ENCODE data around the gene SIN3A. TPM values are rescaled to one million over a fixed set of nuclear protein-coding genes. Genes with fewer than 3 reads are reported as not detected.

The SIN3A gene
- total RNA-seq, 4 donors from 2014 or later = 51.4 to 146 (median 84.2) TPM

DNA sequence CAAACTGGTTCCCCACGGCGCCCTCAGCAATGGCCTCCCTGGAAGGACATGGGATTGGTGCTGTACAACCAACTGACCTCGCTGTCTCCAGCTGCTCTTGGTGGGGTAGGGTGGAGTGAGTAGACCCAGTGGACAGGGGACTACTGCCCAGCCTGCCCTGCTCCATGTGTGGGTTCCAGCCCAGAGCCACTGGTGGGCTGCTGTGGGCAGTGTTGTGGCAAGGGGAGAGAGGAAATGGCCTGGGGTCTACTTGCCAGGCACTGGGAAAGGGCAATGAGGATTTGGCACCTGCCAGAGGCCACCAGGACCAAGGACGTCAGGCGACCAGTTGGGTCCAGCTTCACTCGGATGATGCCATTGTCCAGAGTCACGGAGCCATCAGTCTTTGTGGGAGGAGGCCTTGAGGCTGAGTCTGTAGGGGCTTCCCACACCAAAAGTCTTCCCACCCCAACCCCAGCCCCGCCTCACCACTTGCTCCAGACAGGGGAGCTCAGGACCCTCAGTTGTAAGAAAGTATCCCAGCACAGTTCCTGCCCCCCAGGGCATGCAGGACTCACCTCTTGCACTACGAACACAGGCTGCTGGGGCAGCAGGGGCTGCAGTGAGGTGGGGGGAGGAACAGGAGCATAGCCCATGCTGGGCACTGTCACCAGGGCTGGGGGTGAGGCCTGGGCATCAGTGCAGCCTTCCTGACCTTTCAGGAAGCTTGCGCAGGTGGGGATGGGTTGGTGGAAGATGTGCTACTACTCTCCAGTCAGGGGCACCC is 92.5 kb downstream of the SIN3A start:
- TF ChIP-seq, protein P1, sequence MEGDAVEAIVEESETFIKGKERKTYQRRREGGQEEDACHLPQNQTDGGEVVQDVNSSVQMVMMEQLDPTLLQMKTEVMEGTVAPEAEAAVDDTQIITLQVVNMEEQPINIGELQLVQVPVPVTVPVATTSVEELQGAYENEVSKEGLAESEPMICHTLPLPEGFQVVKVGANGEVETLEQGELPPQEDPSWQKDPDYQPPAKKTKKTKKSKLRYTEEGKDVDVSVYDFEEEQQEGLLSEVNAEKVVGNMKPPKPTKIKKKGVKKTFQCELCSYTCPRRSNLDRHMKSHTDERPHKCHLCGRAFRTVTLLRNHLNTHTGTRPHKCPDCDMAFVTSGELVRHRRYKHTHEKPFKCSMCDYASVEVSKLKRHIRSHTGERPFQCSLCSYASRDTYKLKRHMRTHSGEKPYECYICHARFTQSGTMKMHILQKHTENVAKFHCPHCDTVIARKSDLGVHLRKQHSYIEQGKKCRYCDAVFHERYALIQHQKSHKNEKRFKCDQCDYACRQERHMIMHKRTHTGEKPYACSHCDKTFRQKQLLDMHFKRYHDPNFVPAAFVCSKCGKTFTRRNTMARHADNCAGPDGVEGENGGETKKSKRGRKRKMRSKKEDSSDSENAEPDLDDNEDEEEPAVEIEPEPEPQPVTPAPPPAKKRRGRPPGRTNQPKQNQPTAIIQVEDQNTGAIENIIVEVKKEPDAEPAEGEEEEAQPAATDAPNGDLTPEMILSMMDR (IDR thresholded peaks at IDR 0.05) = no peak
- no peak for TF ChIP-seq POLR2A (IDR thresholded peaks at IDR 0.05)
- H3K4me3 ChIP-seq (replicated peaks in 1 of 3) = no peak overlapping the region
- no peak overlapping the region for H3K27ac ChIP-seq
- intact Hi-C loops (cut with DNase I) = no loop called here
- no peaks in the 10 kb centered on the region for H3K4me1 ChIP-seq
- H3K27me3 ChIP-seq = no peaks in the 10 kb centered on the region
- H3K36me3 ChIP-seq = peaks cover 24 to 46% of the 10 kb centered on the region in 2 donors
- no peak for DNase-seq
- H3K9me3 ChIP-seq = no peaks in the 10 kb centered on the region
- WGBS, 2 donors = 98 to 99% methylated on average over 8 to 9 of the region's 10 CpGs

DNA sequence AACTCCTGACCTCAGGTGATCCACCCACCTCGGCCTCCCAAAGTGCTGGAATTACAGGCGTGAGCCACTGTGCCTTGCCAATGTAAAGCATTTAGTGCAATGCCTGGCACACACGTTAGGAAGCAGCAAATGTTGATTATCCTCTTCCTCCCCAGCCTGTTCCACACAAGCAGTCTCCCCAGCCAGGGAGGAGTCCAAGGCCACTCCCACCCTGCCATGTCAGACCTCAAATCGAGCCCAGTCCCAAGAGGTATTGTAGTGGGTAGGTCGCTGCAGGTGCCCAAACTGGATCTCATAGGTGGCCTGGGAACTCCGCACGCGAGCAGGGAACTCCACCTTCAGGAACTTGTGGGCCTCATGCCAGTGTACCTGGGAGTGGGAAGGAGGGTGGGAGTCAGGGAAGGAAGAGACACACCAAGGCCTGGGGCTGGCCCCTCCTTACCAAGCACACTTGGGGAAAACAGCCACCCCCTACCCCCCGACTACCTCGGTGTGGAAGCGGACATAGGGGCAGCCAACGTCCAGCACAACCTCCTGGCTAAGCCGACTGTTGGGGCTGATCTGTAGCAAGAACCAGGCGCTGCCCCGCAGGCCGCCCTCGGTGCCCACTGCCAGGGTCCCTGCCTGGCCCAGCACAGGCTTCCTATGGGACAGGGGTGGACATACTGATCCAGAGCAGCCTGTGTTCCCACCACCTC is 93.4 kb downstream of the SIN3A start:
- H3K36me3 ChIP-seq = peaks cover 24 to 43% of the 10 kb centered on the region in 2 donors
- 92 to 97% methylated on average over 8 to 13 of the region's 17 CpGs for WGBS, 2 donors
- no peak for DNase-seq

DNA sequence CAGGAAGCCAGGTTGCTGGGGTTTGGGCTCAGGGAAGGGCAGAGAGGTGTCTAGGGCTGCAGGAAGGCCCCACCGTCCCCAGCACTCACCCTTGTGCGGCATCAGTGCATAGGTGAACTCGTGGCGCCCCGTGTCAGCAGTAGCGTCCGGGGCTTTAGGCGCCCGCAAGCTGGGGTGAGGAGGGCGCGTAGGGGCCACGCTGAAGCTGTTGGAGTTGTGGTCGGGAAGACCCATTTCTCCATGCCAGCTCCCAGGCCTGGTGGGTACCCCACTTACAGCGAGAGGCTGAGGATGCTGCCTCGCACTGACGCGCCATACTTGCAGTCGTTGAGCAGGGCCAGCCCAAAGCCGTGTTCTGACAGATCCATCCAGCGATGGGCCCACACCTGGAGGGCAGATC is 95.0 kb downstream of the SIN3A start:
- Histone ChIP-seq H3K27ac (no peak overlapping the region), H3K36me3 (peaks cover 24 to 33% of the 10 kb centered on the region in 2 donors), H3K4me1 (no peaks in the 10 kb centered on the region), H3K27me3 (no peaks in the 10 kb centered on the region), H3K9me3 (no peaks in the 10 kb centered on the region), H3K4me3 (replicated peaks in 1 of 3) (no peak overlapping the region)
- intact Hi-C loops (cut with DNase I) = no loop called here
- WGBS, 2 donors = 96 to 97% methylated on average over 14 to 19 of the region's 20 CpGs
- no peak for TF ChIP-seq POLR2A (IDR thresholded peaks at IDR 0.05)
- TF ChIP-seq, protein P1 (IDR thresholded peaks at IDR 0.05) = no peak
- DNase-seq = no peak

More for the DNA sequence above, 93.4 kb downstream of the SIN3A start:
- Histone ChIP-seq H3K4me1 (no peaks in the 10 kb centered on the region), H3K27me3 (no peaks in the 10 kb centered on the region), H3K9me3 (no peaks in the 10 kb centered on the region), H3K27ac (no peak overlapping the region), H3K4me3 (replicated peaks in 1 of 3) (no peak overlapping the region)
- intact Hi-C loops (cut with DNase I) = no loop called here
- TF ChIP-seq POLR2A (IDR thresholded peaks at IDR 0.05) = no peak
- TF ChIP-seq, protein P1 (IDR thresholded peaks at IDR 0.05) = no peak

DNA sequence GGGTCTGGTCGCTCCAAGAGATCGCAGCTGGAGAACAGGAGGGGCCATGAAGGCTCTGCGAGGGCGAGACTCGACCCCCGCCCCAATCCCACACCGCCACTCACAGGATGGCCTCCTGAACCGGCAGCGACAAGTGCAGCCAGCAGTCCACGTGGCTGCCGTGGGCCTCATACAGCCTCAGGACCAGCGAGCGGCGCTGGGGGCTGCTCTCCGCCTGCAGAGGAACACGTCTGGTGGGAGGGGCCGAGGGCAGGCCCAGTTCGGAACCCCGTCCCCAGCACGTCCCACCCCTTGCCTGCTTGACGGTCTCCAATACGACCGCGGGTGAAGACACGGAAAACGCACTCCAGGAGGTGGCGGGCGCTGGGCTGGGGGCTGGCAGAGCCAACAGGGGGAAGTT is 95.5 kb downstream of the SIN3A start:
- TF ChIP-seq, protein P1 (IDR thresholded peaks at IDR 0.05) = no peak
- no peak for TF ChIP-seq POLR2A (IDR thresholded peaks at IDR 0.05)
- H3K9me3 ChIP-seq = no peaks in the 10 kb centered on the region
- WGBS, 2 donors = 82 to 93% methylated on average over 13 to 18 of the region's 28 CpGs
- peaks cover 20 to 28% of the 10 kb centered on the region in 2 donors for H3K36me3 ChIP-seq
- no peak overlapping the region for H3K4me3 ChIP-seq (replicated peaks in 1 of 3)
- intact Hi-C loops (cut with DNase I) = no loop called here
- no peaks in the 10 kb centered on the region for H3K4me1 ChIP-seq
- H3K27me3 ChIP-seq = no peaks in the 10 kb centered on the region
- no peak for DNase-seq
- H3K27ac ChIP-seq = no peak overlapping the region

DNA sequence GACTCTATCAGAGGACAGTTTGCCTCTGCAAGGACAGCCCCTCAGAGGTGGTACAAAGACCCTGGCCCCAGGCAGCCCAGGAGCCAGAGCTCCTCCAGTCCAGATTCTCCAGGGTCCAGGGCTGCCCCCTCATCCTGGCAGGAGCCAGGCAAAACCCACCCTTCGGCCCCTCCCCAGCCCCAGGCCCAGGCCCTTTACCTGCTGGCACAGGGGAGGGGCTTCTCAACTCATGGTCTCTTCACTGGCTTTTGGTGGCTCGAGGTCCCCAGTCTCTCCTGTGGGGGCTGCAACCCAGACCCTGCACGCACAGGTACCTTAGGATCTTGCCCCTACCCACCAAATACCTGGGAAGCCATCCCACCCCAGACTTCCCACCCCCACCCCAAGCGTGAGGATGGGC is 96.1 kb downstream of the SIN3A start:
- no peak for DNase-seq
- Histone ChIP-seq H3K27me3 (no peaks in the 10 kb centered on the region), H3K27ac (no peak overlapping the region), H3K9me3 (no peaks in the 10 kb centered on the region), H3K4me3 (replicated peaks in 1 of 3) (no peak overlapping the region), H3K36me3 (peaks cover 19 to 26% of the 10 kb centered on the region in 2 donors), H3K4me1 (no peaks in the 10 kb centered on the region)
- TF ChIP-seq, protein P1 (IDR thresholded peaks at IDR 0.05) = no peak
- no peak for TF ChIP-seq POLR2A (IDR thresholded peaks at IDR 0.05)
- 90 to 100% methylated on average over 1 to 3 of the region's 4 CpGs for WGBS, 2 donors
- intact Hi-C loops (cut with DNase I) = no loop called here
